GM10248 (cell line): Measurements from ENCODE around the gene SRGAP3.

Experiments used
- CTCF ChIA-PET: fragments of 300-600 bp; sonication (Branson Sonifier 250); formaldehyde crosslinking; extraction: SDS; loops from one replicate; lab custom pipeline; 2021; ENCODE audit warnings: antibody characterized with exemption; lab: Yijun Ruan, JAX
- POLR2A ChIA-PET: fragments of 350-650 bp; sonication (Branson Sonifier 250); formaldehyde crosslinking; extraction: SDS; loops from one replicate; lab custom pipeline; 2020; ENCODE audit warnings: antibody characterized with exemption; lab: Yijun Ruan, JAX
- DNase-seq: peaks from one replicate; pipeline ENCODE4 v3.0.0; 2012; ENCODE audit errors: extremely low spot score
- CTCF ChIP-seq: IDR thresholded peaks from 2 replicates; pipeline ENCODE4 v1.5.1; 2012; ENCODE audit warnings: mild to moderate bottlenecking, low read depth; ENCODE audit errors: extremely low read depth, missing control alignments, control extremely low read depth

SRGAP3 gene

GRCh38 chr3:9208605-9209152 lies 40.8 kb downstream of the SRGAP3 start:
- no peak for TF ChIP-seq CTCF
- DNase-seq, result no peak
- ChIA-PET CTCF (no interaction called here), POLR2A (no interaction called here)

GRCh38 chr3:9207116-9207763 lies 42.2 kb downstream of the SRGAP3 start:
- ChIA-PET POLR2A (no interaction called here), CTCF (interaction anchor here (0.7 to 0.8 kb wide), 2 partner anchors 28 to 95 kb away, joined by 3 read pairs; no protein-coding TSS in a partner anchor)
- no peak for TF ChIP-seq CTCF
- DNase-seq, result no peak

- TF ChIP-seq CTCF, result no peak
- POLR2A ChIA-PET, result no interaction called here
- no peak for DNase-seq
- CTCF ChIA-PET, result no interaction called here
These were observed 43.2 kb downstream of the SRGAP3 start for GRCh38 chr3:9206287-9206686.

DNA sequence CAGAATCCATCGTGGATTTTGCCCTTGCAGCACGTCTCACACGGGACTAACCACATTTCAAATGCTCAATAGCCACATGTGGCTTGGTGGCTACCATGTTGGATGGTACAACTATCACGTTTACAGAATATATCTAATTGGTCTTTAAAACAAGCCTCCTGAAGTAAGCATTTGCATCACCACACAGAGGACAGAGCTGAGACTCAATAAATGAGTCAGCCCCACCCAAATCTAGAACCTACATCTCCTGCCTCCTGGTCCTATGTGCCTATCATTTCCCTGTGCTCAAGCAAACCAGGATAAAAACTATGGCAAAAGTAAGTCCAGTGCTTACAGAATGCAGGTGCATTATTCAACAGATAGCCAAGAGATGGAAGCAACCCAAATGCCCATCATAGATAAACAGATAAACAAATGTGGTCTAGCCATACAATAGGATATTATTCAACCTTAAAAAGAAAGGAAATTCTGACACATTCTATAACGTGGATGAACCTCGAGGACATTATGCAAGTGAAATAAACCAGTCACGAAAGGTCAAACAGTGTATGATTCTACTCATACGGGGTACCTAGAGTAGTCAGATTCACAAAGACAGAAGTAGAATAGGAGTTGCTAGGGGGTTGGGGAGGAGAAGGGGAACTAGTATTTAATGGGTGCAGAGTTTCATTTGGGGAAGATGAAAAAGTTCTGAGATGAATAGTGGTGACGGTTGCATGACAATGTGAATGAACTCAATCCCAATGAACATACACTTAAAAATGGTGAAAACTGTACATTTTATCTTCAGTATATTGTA lies 43.9 kb downstream of the SRGAP3 start:
- DNase-seq, result no peak

GRCh38 chr3:9204253-9204992 lies 45.0 kb downstream of the SRGAP3 start:
- CTCF ChIA-PET, result interaction anchor here (1.2 kb wide), 1 partner anchor 20 kb away, joined by 4 read pairs; no protein-coding TSS in a partner anchor
- POLR2A ChIA-PET, result no interaction called here
- no peak for TF ChIP-seq CTCF
- no peak for DNase-seq

More for the DNA sequence above, 43.9 kb downstream of the SRGAP3 start:
- POLR2A ChIA-PET, result no interaction called here
- CTCF ChIA-PET, result interaction anchor here (1.2 kb wide), 1 partner anchor 19 kb away, joined by 4 read pairs; no protein-coding TSS in a partner anchor
- TF ChIP-seq CTCF, result no peak

DNA sequence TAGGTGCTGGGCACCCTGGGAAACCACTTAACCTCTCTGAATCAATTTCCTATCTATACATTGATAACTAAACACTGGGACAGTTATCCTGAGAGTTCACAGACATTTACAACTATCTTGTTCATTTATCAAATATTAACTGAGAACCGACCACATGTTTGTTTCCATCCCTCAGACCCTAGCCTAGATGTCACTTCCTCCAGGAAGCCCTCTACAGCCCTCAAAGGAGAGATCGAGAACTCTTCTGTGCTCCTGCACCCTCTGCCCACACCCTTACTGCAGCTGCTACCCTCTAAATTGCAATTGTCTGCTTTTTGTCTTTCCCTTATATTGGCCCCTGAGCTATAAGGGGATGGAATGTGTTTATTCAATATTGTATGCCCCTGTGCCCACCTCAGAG lies 46.1 kb downstream of the SRGAP3 start:
- no peak for TF ChIP-seq CTCF
- DNase-seq, result no peak
- CTCF ChIA-PET, result no interaction called here
- POLR2A ChIA-PET, result no interaction called here
